Measurements from ENCODE around the gene TPSD1. TPM values are rescaled to one million over a fixed set of nuclear protein-coding genes. Genes with fewer than 3 reads are reported as not detected.

Gene TPSD1
- total and polyA plus RNA-seq, 2 donors (not counting 3 experiments of a cell fraction or from before 2014, with no cell fraction given) = not detected

DNA sequence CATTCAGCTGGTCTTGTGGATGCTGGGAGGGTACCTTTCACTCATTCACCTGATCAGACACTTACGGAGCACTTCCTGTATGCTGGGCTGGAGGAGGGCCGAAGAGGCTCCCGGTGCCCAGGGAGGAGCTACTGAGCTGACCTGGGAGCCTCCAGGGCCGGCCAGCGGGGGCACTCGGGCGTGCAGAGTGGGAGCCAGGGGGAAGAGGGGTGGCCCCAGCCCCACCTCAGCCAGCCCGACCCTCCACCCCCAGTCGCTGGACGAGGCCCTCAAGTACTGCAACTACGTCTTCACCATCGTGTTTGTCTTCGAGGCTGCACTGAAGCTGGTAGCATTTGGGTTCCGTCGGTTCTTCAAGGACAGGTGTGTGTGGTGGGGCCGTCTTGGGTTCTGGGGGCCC, 41.1 kb upstream of the TPSD1 start:
- TF ChIP-seq MYC (IDR thresholded peaks at IDR 0.05; ENCODE audit: low read depth, low read length) = no peak
- TF ChIP-seq EZH2 (IDR thresholded peaks at IDR 0.05; ENCODE audit: borderline replicate concordance, low read depth, low read length, severe bottlenecking) = no peak
- TF ChIP-seq, protein P1, sequence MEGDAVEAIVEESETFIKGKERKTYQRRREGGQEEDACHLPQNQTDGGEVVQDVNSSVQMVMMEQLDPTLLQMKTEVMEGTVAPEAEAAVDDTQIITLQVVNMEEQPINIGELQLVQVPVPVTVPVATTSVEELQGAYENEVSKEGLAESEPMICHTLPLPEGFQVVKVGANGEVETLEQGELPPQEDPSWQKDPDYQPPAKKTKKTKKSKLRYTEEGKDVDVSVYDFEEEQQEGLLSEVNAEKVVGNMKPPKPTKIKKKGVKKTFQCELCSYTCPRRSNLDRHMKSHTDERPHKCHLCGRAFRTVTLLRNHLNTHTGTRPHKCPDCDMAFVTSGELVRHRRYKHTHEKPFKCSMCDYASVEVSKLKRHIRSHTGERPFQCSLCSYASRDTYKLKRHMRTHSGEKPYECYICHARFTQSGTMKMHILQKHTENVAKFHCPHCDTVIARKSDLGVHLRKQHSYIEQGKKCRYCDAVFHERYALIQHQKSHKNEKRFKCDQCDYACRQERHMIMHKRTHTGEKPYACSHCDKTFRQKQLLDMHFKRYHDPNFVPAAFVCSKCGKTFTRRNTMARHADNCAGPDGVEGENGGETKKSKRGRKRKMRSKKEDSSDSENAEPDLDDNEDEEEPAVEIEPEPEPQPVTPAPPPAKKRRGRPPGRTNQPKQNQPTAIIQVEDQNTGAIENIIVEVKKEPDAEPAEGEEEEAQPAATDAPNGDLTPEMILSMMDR (IDR thresholded peaks at IDR 0.05; ENCODE audit: extremely low read depth in 1 of 2, insufficient read depth in 1 of 2, low read depth in 1 of 2, low read length in 2 of 2) = no peak
- TF ChIP-seq POLR2A (IDR thresholded peaks at IDR 0.05; ENCODE audit: low read depth, low read length) = no peak
- TF ChIP-seq POLR2AphosphoS5 (IDR thresholded peaks at IDR 0.05; ENCODE audit: insufficient read depth, low read depth, low read length) = no peak
- TF ChIP-seq FOS (IDR thresholded peaks at IDR 0.05; ENCODE audit: borderline replicate concordance, insufficient read depth, low read length) = no peak
- TF ChIP-seq, protein P2, sequence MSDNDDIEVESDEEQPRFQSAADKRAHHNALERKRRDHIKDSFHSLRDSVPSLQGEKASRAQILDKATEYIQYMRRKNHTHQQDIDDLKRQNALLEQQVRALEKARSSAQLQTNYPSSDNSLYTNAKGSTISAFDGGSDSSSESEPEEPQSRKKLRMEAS (IDR thresholded peaks at IDR 0.05; ENCODE audit: insufficient read depth, insufficient read length) = no peak
- TF ChIP-seq GATA2 (IDR thresholded peaks at IDR 0.05; ENCODE audit: insufficient read depth, insufficient read length, low read depth, low read length) = no peak
- no peak for TF ChIP-seq JUN (IDR thresholded peaks at IDR 0.05; ENCODE audit: borderline replicate concordance, insufficient read depth, insufficient read length, low read depth)
- H3K79me2 ChIP-seq (ENCODE audit: control insufficient read depth, insufficient read depth, low read length) = no peaks in the 10 kb centered on the region
- H3K9me1 ChIP-seq (replicated peaks; ENCODE audit: control insufficient read depth, extremely low read depth, insufficient read depth, low read length) = no peaks in the 10 kb centered on the region
- H3K9ac ChIP-seq (replicated peaks; ENCODE audit: extremely low read depth, insufficient read depth, low read length) = no peak overlapping the region
- dilution Hi-C loops (cut with MboI; ENCODE audit: extremely low pct_ligation_motif_present, low sequenced_read_pairs) (no loop called here), intact Hi-C loops (cut with micrococcal nuclease) (no loop called here)
- no peaks in the 10 kb centered on the region for H3K36me3 ChIP-seq (ENCODE audit: control insufficient read depth in 2 of 2, extremely low read depth in 1 of 2, insufficient read depth in 2 of 2, low read length in 2 of 2)
- no TSS peak for BruUV-seq (replicated peaks)
- FAIRE-seq (no peak), DNase-seq (ENCODE audit: low read depth, low spot score) (no peak)
- H3K27ac ChIP-seq (ENCODE audit: insufficient read depth, low read depth, low read length) = no peak overlapping the region
- ChIA-PET CTCF (no interaction called here), POLR2A (no interaction called here)
- H3K4me1 ChIP-seq (ENCODE audit: control insufficient read depth, extremely low read depth, insufficient read depth, low read length) = no peaks in the 10 kb centered on the region
- no peaks in the 10 kb centered on the region for H3K9me3 ChIP-seq (replicated peaks; ENCODE audit: control insufficient read depth, insufficient read depth, low read length)
- no peak overlapping the region for H3K4me3 ChIP-seq (replicated peaks in 1 of 3; ENCODE audit: insufficient read depth in 1 of 3, low read depth in 1 of 3, low read length in 3 of 3)
- H3K27me3 ChIP-seq (ENCODE audit: control insufficient read depth in 2 of 2, insufficient read depth in 2 of 2, low read length in 2 of 2) = no peaks in the 10 kb centered on the region
- H3K4me2 ChIP-seq (ENCODE audit: insufficient read depth, low read length) = no peak overlapping the region
- H4K20me1 ChIP-seq (replicated peaks; ENCODE audit: control insufficient read depth, extremely low read depth, insufficient read depth, low read length) = no peaks in the 10 kb centered on the region
- H2AFZ ChIP-seq (ENCODE audit: low read depth, low read length) = no peak overlapping the region

Measured in endothelial cell of umbilical vein (primary cell).